Measurements from ENCODE around the gene ZCCHC17. TPM values are rescaled to one million over a fixed set of nuclear protein-coding genes. Genes with fewer than 3 reads are reported as not detected.
"Not testable (repeated sequence)": the region's sequence is repeated elsewhere in the genome, so short reads cannot be mapped to it uniquely, and the experiment has no call there.

Gene ZCCHC17
- total RNA-seq, 2 donors from 2014 or later: 14.0 to 17.4 TPM

- ATAC-seq (no peak), DNase-seq (no peak)
- peaks cover 15% of the 10 kb centered on the region for H3K4me1 Mint-ChIP-seq
- H3K9me3 ChIP-seq (ENCODE audit: control insufficient read depth, low read length, poor library complexity, severe bottlenecking): no peaks in the 10 kb centered on the region
- H3K4me3 Mint-ChIP-seq: no peak overlapping the region
- no peak overlapping the region for H3K27ac Mint-ChIP-seq
- peaks cover 10% of the 10 kb centered on the region for H3K36me3 Mint-ChIP-seq (ENCODE audit: low read depth)
- peaks cover 47% of the 10 kb centered on the region for H3K27me3 Mint-ChIP-seq
Observed at GRCh38 chr1:31377364-31377863, 80.6 kb downstream of the ZCCHC17 start.

GRCh38 chr1:31378001-31378400, 81.2 kb downstream of the ZCCHC17 start:
- H3K27ac Mint-ChIP-seq: no peak overlapping the region
- DNase-seq (no peak), ATAC-seq (no peak)
- peaks cover 10% of the 10 kb centered on the region for H3K4me1 Mint-ChIP-seq
- H3K4me3 Mint-ChIP-seq: no peak overlapping the region
- peaks cover 10% of the 10 kb centered on the region for H3K36me3 Mint-ChIP-seq (ENCODE audit: low read depth)
- H3K27me3 Mint-ChIP-seq: peaks cover 46% of the 10 kb centered on the region
- H3K9me3 ChIP-seq (ENCODE audit: control insufficient read depth, low read length, poor library complexity, severe bottlenecking): no peaks in the 10 kb centered on the region

DNA sequence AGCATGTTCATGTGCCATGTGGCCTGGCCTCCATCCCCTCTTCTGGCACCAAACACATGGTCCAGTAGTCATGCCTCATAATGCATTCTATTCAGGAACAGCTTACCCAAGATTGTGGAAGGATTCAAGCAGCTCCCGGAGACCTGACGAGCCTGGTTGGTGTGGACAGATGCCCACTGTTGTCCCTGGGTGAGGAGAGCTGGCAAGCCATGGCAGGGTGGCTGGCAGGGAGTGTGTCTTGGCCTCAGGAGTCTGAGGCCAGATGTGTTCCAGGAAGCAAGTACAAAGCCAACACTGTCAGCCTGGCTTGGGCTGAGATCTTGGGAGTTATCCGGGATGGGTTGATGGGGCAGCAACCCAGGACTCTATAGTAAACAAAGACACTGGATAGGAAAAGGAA, 83.3 kb downstream of the ZCCHC17 start:
- no peaks in the 10 kb centered on the region for H3K9me3 ChIP-seq (ENCODE audit: control insufficient read depth, low read length, poor library complexity, severe bottlenecking)
- peaks cover 60% of the 10 kb centered on the region for H3K27me3 Mint-ChIP-seq
- no peak for ATAC-seq
- DNase-seq: no peak
- H3K4me3 Mint-ChIP-seq: no peak overlapping the region
- H3K27ac Mint-ChIP-seq: no peak overlapping the region
- peaks cover 3% of the 10 kb centered on the region for H3K4me1 Mint-ChIP-seq
- peaks cover 13% of the 10 kb centered on the region for H3K36me3 Mint-ChIP-seq (ENCODE audit: low read depth)

- peak overlapping the region; percentile 37 for H3K27ac Mint-ChIP-seq
- ATAC-seq (no peak), DNase-seq (no peak)
- H3K4me3 Mint-ChIP-seq: no peak overlapping the region
- H3K27me3 Mint-ChIP-seq: peaks cover 72% of the 10 kb centered on the region
- no peaks in the 10 kb centered on the region for H3K9me3 ChIP-seq (ENCODE audit: control insufficient read depth, low read length, poor library complexity, severe bottlenecking)
- peaks cover 13% of the 10 kb centered on the region for H3K36me3 Mint-ChIP-seq (ENCODE audit: low read depth)
- H3K4me1 Mint-ChIP-seq: peaks cover 4% of the 10 kb centered on the region
Observed at GRCh38 chr1:31381394-31382294, 84.8 kb downstream of the ZCCHC17 start.

GRCh38 chr1:31382379-31382989, 85.7 kb downstream of the ZCCHC17 start:
- Mint-ChIP-seq H3K27ac (peak overlapping the region; percentile 37), H3K27me3 (peaks cover 73% of the 10 kb centered on the region), H3K36me3 (ENCODE audit: low read depth) (peaks cover 18% of the 10 kb centered on the region), H3K4me1 (peaks cover 3% of the 10 kb centered on the region), H3K4me3 (no peak overlapping the region)
- ATAC-seq (no peak), DNase-seq (no peak)
- no peaks in the 10 kb centered on the region for H3K9me3 ChIP-seq (ENCODE audit: control insufficient read depth, low read length, poor library complexity, severe bottlenecking)

- H3K9me3 ChIP-seq (ENCODE audit: control insufficient read depth, low read length, poor library complexity, severe bottlenecking): no peaks in the 10 kb centered on the region
- no peak for DNase-seq
- ATAC-seq: no peak
- peaks cover 69% of the 10 kb centered on the region for H3K27me3 Mint-ChIP-seq
- no peak overlapping the region for H3K4me3 Mint-ChIP-seq
- peaks cover 5% of the 10 kb centered on the region for H3K4me1 Mint-ChIP-seq
- no peak overlapping the region for H3K27ac Mint-ChIP-seq
- peaks cover 19% of the 10 kb centered on the region for H3K36me3 Mint-ChIP-seq (ENCODE audit: low read depth)
Observed at GRCh38 chr1:31383967-31384366, 87.1 kb downstream of the ZCCHC17 start.

DNA sequence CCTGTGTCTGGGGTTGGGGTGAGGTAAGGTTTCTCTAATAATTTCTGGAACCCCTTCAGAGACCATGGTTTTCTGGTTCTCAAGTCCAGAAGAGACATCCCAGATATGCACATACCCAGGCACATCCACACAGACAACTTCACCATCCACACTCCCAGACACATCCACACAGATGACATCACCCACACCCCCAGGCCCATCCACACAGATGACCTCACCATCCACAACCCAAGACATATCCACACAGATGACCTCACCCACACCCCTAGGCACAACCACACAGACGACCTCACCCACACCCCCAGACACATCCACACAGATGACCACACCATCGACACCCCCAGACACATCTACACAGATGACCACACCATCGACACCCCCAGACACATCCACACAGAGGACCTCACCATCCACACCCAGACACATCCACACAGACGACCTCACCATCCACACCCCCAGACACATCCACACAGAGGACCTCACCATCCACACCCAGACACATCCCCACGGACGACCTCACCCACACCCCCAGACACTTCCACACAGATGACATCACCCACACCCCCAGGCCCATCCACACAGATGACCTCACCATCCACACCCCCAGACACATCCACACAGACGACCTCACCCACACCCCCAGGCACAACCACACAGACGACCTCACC, 89.9 kb downstream of the ZCCHC17 start:
- Mint-ChIP-seq H3K27me3 (peaks cover 44% of the 10 kb centered on the region), H3K36me3 (ENCODE audit: low read depth) (peaks cover 15% of the 10 kb centered on the region)
- not testable (repeated sequence) for H3K9me3 ChIP-seq (ENCODE audit: control insufficient read depth, low read length, poor library complexity, severe bottlenecking); H3K4me3 Mint-ChIP-seq; DNase-seq; ATAC-seq; H3K4me1 Mint-ChIP-seq; H3K27ac Mint-ChIP-seq

DNA sequence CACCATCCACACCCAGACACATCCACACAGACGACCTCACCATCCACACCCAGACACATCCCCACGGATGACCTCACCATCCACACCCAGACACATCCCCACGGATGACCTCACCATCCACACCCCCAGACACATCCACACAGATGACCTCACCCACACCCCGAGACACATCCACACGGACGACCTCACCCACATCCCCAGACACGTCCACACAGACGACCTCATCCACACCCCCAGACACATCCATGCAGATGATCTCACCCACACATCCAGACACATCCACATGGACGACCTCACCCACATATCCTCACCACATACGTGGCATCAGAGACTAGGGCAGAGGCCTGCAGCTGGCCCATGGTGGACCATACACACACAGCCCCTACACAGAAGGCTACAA, 90.8 kb downstream of the ZCCHC17 start:
- no peak overlapping the region for H3K27ac Mint-ChIP-seq
- H3K27me3 Mint-ChIP-seq: peaks cover 40% of the 10 kb centered on the region
- no peaks in the 10 kb centered on the region for H3K9me3 ChIP-seq (ENCODE audit: control insufficient read depth, low read length, poor library complexity, severe bottlenecking)
- H3K4me1 Mint-ChIP-seq: peaks cover 5% of the 10 kb centered on the region
- peaks cover 11% of the 10 kb centered on the region for H3K36me3 Mint-ChIP-seq (ENCODE audit: low read depth)
- DNase-seq (no peak), ATAC-seq (no peak)
- no peak overlapping the region for H3K4me3 Mint-ChIP-seq

DNA sequence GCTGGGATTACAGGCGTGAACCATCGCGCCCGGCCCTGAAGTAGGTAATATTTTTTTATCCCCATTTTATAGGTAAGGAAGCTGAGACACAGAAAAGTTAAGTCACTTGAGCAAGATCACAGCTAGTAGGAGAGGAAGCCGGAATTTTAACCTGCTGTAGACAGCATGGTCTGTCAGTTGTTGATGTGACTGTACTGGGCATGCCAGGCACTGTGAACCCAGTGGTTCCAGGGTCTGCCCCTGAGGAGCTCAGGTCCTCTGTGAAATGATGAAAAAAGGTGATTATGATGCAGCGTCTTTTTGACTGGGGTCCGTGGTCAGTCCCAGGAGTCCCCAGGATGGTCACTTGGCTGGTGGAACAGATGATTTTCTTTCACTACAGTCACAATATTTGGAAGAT, 92.8 kb downstream of the ZCCHC17 start:
- Mint-ChIP-seq H3K36me3 (ENCODE audit: low read depth) (peaks cover 8% of the 10 kb centered on the region), H3K4me1 (peaks cover 8% of the 10 kb centered on the region), H3K27me3 (peaks cover 30% of the 10 kb centered on the region), H3K27ac (no peak overlapping the region), H3K4me3 (no peak overlapping the region)
- DNase-seq (no peak), ATAC-seq (no peak)
- no peaks in the 10 kb centered on the region for H3K9me3 ChIP-seq (ENCODE audit: control insufficient read depth, low read length, poor library complexity, severe bottlenecking)

- no peaks in the 10 kb centered on the region for H3K9me3 ChIP-seq (ENCODE audit: control insufficient read depth, low read length, poor library complexity, severe bottlenecking)
- no peak for ATAC-seq
- Mint-ChIP-seq H3K36me3 (ENCODE audit: low read depth) (peaks cover 8% of the 10 kb centered on the region), H3K27me3 (peaks cover 30% of the 10 kb centered on the region), H3K4me3 (no peak overlapping the region), H3K27ac (no peak overlapping the region), H3K4me1 (peaks cover 13% of the 10 kb centered on the region)
- no peak for DNase-seq
Observed at GRCh38 chr1:31390071-31390470, 93.2 kb downstream of the ZCCHC17 start.

DNA sequence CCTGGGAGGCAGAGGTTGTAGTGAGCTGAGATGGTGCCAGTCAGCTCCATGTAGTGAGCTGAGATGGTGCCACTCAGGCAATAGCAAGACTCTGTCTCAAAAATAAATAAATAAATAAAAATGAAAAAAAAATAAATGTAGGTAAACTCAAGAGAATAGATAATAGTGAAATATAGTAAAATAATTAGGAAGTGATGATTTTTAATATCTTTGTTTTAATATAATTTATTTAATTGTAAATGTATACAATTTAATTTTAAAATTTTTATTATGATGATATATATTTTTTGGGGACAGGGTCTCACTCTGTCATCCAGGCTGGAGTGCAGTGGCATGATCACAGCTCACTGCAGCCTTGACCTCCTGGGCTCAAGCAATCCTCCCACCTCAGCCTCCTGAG, 96.6 kb downstream of the ZCCHC17 start:
- no peak overlapping the region for H3K27ac Mint-ChIP-seq
- no peaks in the 10 kb centered on the region for H3K36me3 Mint-ChIP-seq (ENCODE audit: low read depth)
- H3K27me3 Mint-ChIP-seq: peaks cover 26% of the 10 kb centered on the region
- no peak for DNase-seq
- no peaks in the 10 kb centered on the region for H3K9me3 ChIP-seq (ENCODE audit: control insufficient read depth, low read length, poor library complexity, severe bottlenecking)
- no peak for ATAC-seq
- H3K4me3 Mint-ChIP-seq: no peak overlapping the region
- peaks cover 14% of the 10 kb centered on the region for H3K4me1 Mint-ChIP-seq

GRCh38 chr1:31394584-31395193, 97.9 kb downstream of the ZCCHC17 start:
- Mint-ChIP-seq H3K4me1 (peaks cover 14% of the 10 kb centered on the region), H3K27me3 (peaks cover 26% of the 10 kb centered on the region), H3K27ac (no peak overlapping the region), H3K36me3 (ENCODE audit: low read depth) (no peaks in the 10 kb centered on the region), H3K4me3 (peak overlapping the region; percentile 85)
- H3K9me3 ChIP-seq (ENCODE audit: control insufficient read depth, low read length, poor library complexity, severe bottlenecking): no peaks in the 10 kb centered on the region
- peak; percentile 51 to 69 (median 60) for DNase-seq
- ATAC-seq: peak; percentile 97
